K562 (cell line): Measurements from ENCODE around the gene IQGAP3. TPM values are rescaled to one million over a fixed set of nuclear protein-coding genes. Genes with fewer than 3 reads are reported as not detected.

Experiments
- ATAC-seq: fragments of 200-7000 bp; cut with Tn5 transposase; 3 replicates; pipeline ENCODE4 v1.9.1; 2020; ENCODE audit warnings: moderate library complexity
- BruUV-seq: library from RNA; stranded (reverse); fragments of 400-500 nt; replicated peaks from 2 replicates; lab custom pipeline; 2021; lab: Mats Ljungman, UMichigan
- CTCF ChIA-PET: fragments of 300-600 bp; formaldehyde crosslinking; extraction: SDS; loops from one replicate; lab custom pipeline; 2021; ENCODE audit warnings: low intra/inter-chr PET ratio; lab: Yijun Ruan, JAX
- POLR2A ChIA-PET: fragments of 300-600, 350-650 bp; sonication (Branson Sonifier 250); formaldehyde crosslinking; extraction: SDS; loops from one replicate; lab custom pipeline; 2021; ENCODE audit warnings: antibody characterized with exemption, inconsistent platforms; lab: Yijun Ruan, JAX
- DNase-seq, 4 experiments: peaks; one replicate each; pipeline versions ENCODE4 v3.0.0 to v3.0.0-alpha.2; 2011 to 2018; ENCODE audit warnings: low spot score in 3 of 4, mixed read lengths in 3 of 4; ENCODE audit errors: extremely low read depth in 1 of 4
- FAIRE-seq: peaks from 2 replicates; lab custom pipeline; 2011; peaks lifted over from hg19 to GRCh38; lab: Jason Lieb, UNC
- H2AFZ ChIP-seq: 2 replicates; pipeline ENCODE4 v1.6.0; 2011; ENCODE audit warnings: low read depth, low read length, control low read depth, inconsistent platforms
- H3K27ac ChIP-seq: fragments of 200-600 bp; 3 replicates; pipeline ENCODE4 v1.8.0; 2011; ENCODE audit warnings: low read depth, mild to moderate bottlenecking, control low read depth, inconsistent platforms, low read length, moderate library complexity, mixed read lengths; ENCODE audit errors: extremely low read depth
- H3K27me3 ChIP-seq, 2 experiments: fragments of 300-600 bp in 1 of 2; 2 replicates in 1 of 2; 3 replicates in 1 of 2; pipeline versions ENCODE4 v1.6.0 to v1.8.0; 2011; ENCODE audit warnings: inconsistent platforms in 2 of 2, low read length in 2 of 2, mild to moderate bottlenecking in 1 of 2, mixed read lengths in 1 of 2, moderate library complexity in 1 of 2; ENCODE audit not compliant: control insufficient read depth in 2 of 2, insufficient read depth in 2 of 2
- H3K36me3 ChIP-seq: fragments of 300-600 bp; 3 replicates; pipeline ENCODE4 v1.8.0; 2011; ENCODE audit warnings: mild to moderate bottlenecking, low read length, inconsistent platforms; ENCODE audit not compliant: control insufficient read depth, insufficient read depth
- H3K4me1 ChIP-seq, 2 experiments: fragments of 200-600 bp in 1 of 2; replicated peaks in 1 of 2; 2 replicates in 1 of 2; 3 replicates in 1 of 2; pipeline versions ENCODE4 v1.5.1 to v1.8.0; 2011; ENCODE audit warnings: inconsistent platforms in 2 of 2, low read length in 2 of 2, mild to moderate bottlenecking in 1 of 2, mixed read lengths in 1 of 2, moderate library complexity in 1 of 2; ENCODE audit not compliant: control insufficient read depth in 2 of 2, insufficient read depth in 2 of 2
- H3K4me2 ChIP-seq: 2 replicates; pipeline ENCODE4 v1.6.1; 2011; ENCODE audit warnings: low read length, control low read depth, inconsistent platforms, mixed read lengths; ENCODE audit not compliant: insufficient read depth
- H3K4me3 ChIP-seq: fragments of 200-600 bp; sonication (generic), shearing (Covaris generic); 2 replicates; pipeline ENCODE4 v1.5.1; 2016; ENCODE audit warnings: control low read depth, inconsistent platforms
- H3K79me2 ChIP-seq: fragments of 200-600 bp; 3 replicates; pipeline ENCODE4 v1.8.0; 2011; ENCODE audit warnings: low read length, inconsistent platforms; ENCODE audit not compliant: control insufficient read depth, insufficient read depth
- H3K9ac ChIP-seq, 2 experiments: 2 replicates each; pipeline versions ENCODE4 v1.6.0 to v1.6.1; 2011; ENCODE audit warnings: low read depth in 2 of 2, low read length in 2 of 2, control low read depth in 1 of 2, inconsistent platforms in 1 of 2, mild to moderate bottlenecking in 1 of 2, mixed read lengths in 1 of 2; ENCODE audit not compliant: insufficient read depth in 1 of 2
- H3K9me1 ChIP-seq: one replicate; pipeline ENCODE4 v1.6.0; 2011; ENCODE audit warnings: inconsistent platforms, mild to moderate bottlenecking, low read length, moderate library complexity; ENCODE audit not compliant: control insufficient read depth, insufficient read depth
- H3K9me3 ChIP-seq: replicated peaks from 2 replicates; pipeline ENCODE4 v1.5.1; 2011; ENCODE audit warnings: low read depth, low read length, inconsistent platforms; ENCODE audit not compliant: control insufficient read depth, insufficient read depth
- H4K20me1 ChIP-seq: replicated peaks from 2 replicates; pipeline ENCODE4 v1.6.1; 2011; ENCODE audit warnings: low read length, inconsistent platforms, mixed read lengths; ENCODE audit not compliant: control insufficient read depth, insufficient read depth
- ATF7 ChIP-seq: fragments of 450-650 bp; IDR thresholded peaks from 2 replicates; pipeline ENCODE4 v1.7.1; 2014; ENCODE audit warnings: mild to moderate bottlenecking, moderate library complexity
- EP300 ChIP-seq: IDR thresholded peaks from 2 replicates; pipeline ENCODE4 v1.6.1; 2012; ENCODE audit warnings: low read length, improper control_type of control experiment
- ETV1 ChIP-seq: fragments of 450-650 bp; conservative IDR thresholded peaks from 2 replicates; pipeline ENCODE4 v1.6.1; 2016; ENCODE audit warnings: missing genetic modification characterization, control low read depth, low read depth, missing compliant biosample characterization
- HIVEP1 ChIP-seq: fragments of 250-450 bp; sonication (Bioruptor Pico); IDR thresholded peaks from 2 replicates; pipeline ENCODE4 v1.4.0; 2020; ENCODE audit warnings: mild to moderate bottlenecking
- KAT2B ChIP-seq: IDR thresholded peaks from one replicate; pipeline ENCODE4 v1.6.1; 2012; ENCODE audit warnings: low read depth, mild to moderate bottlenecking, control low read depth, inconsistent platforms, low read length, moderate library complexity
- KLF10 ChIP-seq: fragments of 250-450 bp; sonication (Bioruptor Pico); IDR thresholded peaks from 2 replicates; pipeline ENCODE4 v1.6.1; 2021; ENCODE audit warnings: matching md5 sums
- LCOR ChIP-seq: sonication (generic); formaldehyde crosslinking; IDR thresholded peaks from 2 replicates; pipeline ENCODE4 v1.8.0; 2022; ENCODE audit warnings: mild to moderate bottlenecking, missing genetic modification reagents
- MAFK ChIP-seq: IDR thresholded peaks from 2 replicates; pipeline ENCODE4 v1.6.1; 2011; ENCODE audit warnings: low read length, improper control_type of control experiment
- MEIS2 ChIP-seq: fragments of 450-650 bp; IDR thresholded peaks from 2 replicates; pipeline ENCODE4 v1.6.1; 2014; ENCODE audit warnings: mild to moderate bottlenecking; ENCODE audit not compliant: partially characterized antibody
- NEUROD1 ChIP-seq: fragments of 150-350 bp; IDR thresholded peaks from 2 replicates; pipeline ENCODE4 v1.6.1; 2014; ENCODE audit warnings: borderline replicate concordance, low read length, low read depth; ENCODE audit not compliant: partially characterized antibody
- NFXL1 ChIP-seq: fragments of 450-650 bp; formaldehyde crosslinking; IDR thresholded peaks from 2 replicates; pipeline ENCODE4 v1.4.0; 2021; ENCODE audit warnings: mild to moderate bottlenecking
- PRDM10 ChIP-seq: fragments of 450-650 bp; IDR thresholded peaks from 2 replicates; pipeline ENCODE4 v1.6.1; 2018; ENCODE audit not compliant: partially characterized antibody
- RB1 ChIP-seq: fragments of 450-650 bp; IDR thresholded peaks from 2 replicates; pipeline ENCODE4 v1.6.1; 2017; ENCODE audit warnings: low read depth, mild to moderate bottlenecking
- SP1 ChIP-seq: sonication (generic); formaldehyde crosslinking; IDR thresholded peaks from 2 replicates; pipeline ENCODE4 v1.8.1; 2022; ENCODE audit warnings: mild to moderate bottlenecking, missing genetic modification reagents
- TCF7L2 ChIP-seq: fragments of 150-350 bp; IDR thresholded peaks from 2 replicates; pipeline ENCODE4 v1.6.1; 2016; ENCODE audit warnings: low read depth, mild to moderate bottlenecking, low read length, moderate library complexity
- TFAP4 ChIP-seq: sonication (generic); formaldehyde crosslinking; IDR thresholded peaks from 2 replicates; pipeline ENCODE4 v1.8.0; 2022; ENCODE audit warnings: missing genetic modification reagents, mild to moderate bottlenecking, moderate library complexity, borderline replicate concordance
- ZFP30 ChIP-seq: fragments of 250-450 bp; sonication (Bioruptor Pico); IDR thresholded peaks from 2 replicates; pipeline ENCODE4 v1.8.0; 2022; ENCODE audit warnings: moderate library complexity, mild to moderate bottlenecking, inconsistent platforms, borderline replicate concordance
- ZFP36 ChIP-seq: fragments of 150-350 bp; IDR thresholded peaks from 2 replicates; pipeline ENCODE4 v1.6.1; 2018; ENCODE audit warnings: low read length, low read depth; ENCODE audit not compliant: partially characterized antibody
- ZNF239 ChIP-seq: fragments of 250-450 bp; sonication (Bioruptor Pico); IDR thresholded peaks from 2 replicates; pipeline ENCODE4 v1.4.0; 2020; ENCODE audit warnings: mild to moderate bottlenecking
- ZNF445 ChIP-seq: fragments of 250-450 bp; sonication (Bioruptor Pico); IDR thresholded peaks from 2 replicates; pipeline ENCODE4 v1.4.0; 2020; ENCODE audit warnings: low read depth, mild to moderate bottlenecking, moderate library complexity
- ZNF589 ChIP-seq: fragments of 200-800 bp; sonication (Bioruptor generic); IDR thresholded peaks from 2 replicates; pipeline ENCODE4 v1.6.1; 2016; ENCODE audit warnings: low read depth, missing genetic modification characterization, missing compliant biosample characterization
- WGBS: fragments of 100-300 bp; shearing (Covaris generic); methylation state at CpG from one replicate; pipeline ENCODE4 v1.1.6; 2016; ENCODE audit warnings: low coverage, mixed read lengths; ENCODE audit not compliant: insufficient coverage; ENCODE audit errors: missing lambda C conversion rate; 5-methylcytosine and 5-hydroxymethylcytosine counted together
- in situ Hi-C: fragments of 300-500 bp; cut with MboI; formaldehyde crosslinking; loops from 4 replicates; pipeline ENCODE4 v1.15.0; 2018; ENCODE audit warnings: inconsistent platforms, mixed read lengths
- intact Hi-C: fragments of 100-400 bp; cut with micrococcal nuclease; formaldehyde crosslinking; loops from 2 replicates; pipeline ENCODE4 v1.14.2; 2022
- polyA plus RNA-seq, 8 experiments: library from polyadenylated mRNA; depleted of rRNA in 4 of 8; stranded (reverse) in 5 of 8; unstranded in 3 of 8; fragments of >200 nt; fragmentation: Nextera tagmentation in 2 of 8; fragmentation: Illumina TruSeq in 1 of 8; extraction: Ambion mirVana in 2 of 8; extraction: Trizol in 1 of 8; gene quantifications; 2 replicates each; pipeline versions ENCODE4 v1.2.1 to v1.2.3, GENCODE V29; 2011 to 2014; ENCODE audit warnings: inconsistent platforms in 1 of 8, missing spikeins in 1 of 8
- total RNA-seq, 7 experiments: library from RNA; depleted of rRNA in 6 of 7; stranded (reverse); fragments of >200 nt in 6 of 7; fragmentation: Illumina TruSeq in 2 of 7; extraction: Trizol in 2 of 7; gene quantifications; 2 replicates each; pipeline versions ENCODE4 v1.2.1 to v1.2.3, GENCODE V29; 2011 to 2021; ENCODE audit warnings: low replicate concordance in 1 of 7

The IQGAP3 gene
- total and polyA plus RNA-seq, 9 of the 15 experiments (the other 6 are each of a cell fraction or from before 2014, with no cell fraction given): 1.4 to 16.6 (median 11.9) TPM

- Histone ChIP-seq H4K20me1 (no peaks in the 10 kb centered on the region), H3K27ac (no peak overlapping the region), H3K36me3 (peaks cover under 1% of the 10 kb centered on the region; the same call in 2 of the 3 replicates), H3K9me1 (peaks cover 8% of the 10 kb centered on the region), H3K79me2 (peaks cover 22% of the 10 kb centered on the region; the same call in 2 of the 3 replicates), H3K9ac (peak overlapping the region; percentile 74 to 97), H3K4me1 (peaks cover 11 to 19% of the 10 kb centered on the region in 2 experiments), H3K27me3 (no peaks in the 10 kb centered on the region), H2AFZ (peak overlapping the region; percentile 93), H3K9me3 (no peaks in the 10 kb centered on the region), H3K4me3 (peak overlapping the region; percentile 84), H3K4me2 (peak overlapping the region; percentile 89)
- intact Hi-C loops: loop anchor here (2.0 kb wide), 1 partner anchor 116 kb away; no protein-coding TSS in a partner anchor
- WGBS: 24% methylated on average over 10 of the region's 10 CpGs
- ChIA-PET POLR2A (interaction anchor here (1.2 kb wide), 1 partner anchor 18 kb away, joined by 6 read pairs; no protein-coding TSS in a partner anchor), CTCF (interaction anchor here (0.5 kb wide), 1 partner anchor 49 kb away, joined by 3 read pairs; no protein-coding TSS in a partner anchor)
- FAIRE-seq: no peak
- no TSS peak for BruUV-seq
- in situ Hi-C loops: no loop called here
- no peak for DNase-seq
- no peak for ATAC-seq
- TF ChIP-seq PRDM10 (no peak), ATF7 (0 out of 2 replicates have a peak, but pooled peaks have one; percentile 7), TFAP4 (no peak), MEIS2 (no peak), HIVEP1 (CRISPR knock-in tag) (no peak), ZNF445 (CRISPR knock-in tag) (0 out of 2 replicates have a peak, but pooled peaks have one; percentile 25), NEUROD1 (no peak), KAT2B (no peak), RB1 (no peak), SP1 (peak; percentile 39; the same call in 1 of the 2 replicates), MAFK (no peak), EP300 (no peak), ZFP36 (no peak), LCOR (CRISPR knock-in tag) (no peak), ZNF239 (CRISPR knock-in tag) (no peak), TCF7L2 (no peak), NFXL1 (CRISPR knock-in tag) (no peak), KLF10 (CRISPR knock-in tag) (no peak), ZNF589 (CRISPR knock-in tag) (0 out of 2 replicates have a peak, but pooled peaks have one; percentile 42), ETV1 (tag) (0 out of 2 replicates have a peak, but pooled peaks have one; percentile 23), ZFP30 (CRISPR knock-in tag) (no peak)
These were observed 276 bp upstream of the IQGAP3 start for GRCh38 chr1:156572663-156573018.
